Islet of Langerhans (tissue), 1 donor: ENCODE data around the gene OTOF.

Experiments used
- FAIRE-seq: peaks from one replicate; lab custom pipeline; 2011; peaks lifted over from hg19 to GRCh38; lab: Jason Lieb, UNC

Gene OTOF

DNA sequence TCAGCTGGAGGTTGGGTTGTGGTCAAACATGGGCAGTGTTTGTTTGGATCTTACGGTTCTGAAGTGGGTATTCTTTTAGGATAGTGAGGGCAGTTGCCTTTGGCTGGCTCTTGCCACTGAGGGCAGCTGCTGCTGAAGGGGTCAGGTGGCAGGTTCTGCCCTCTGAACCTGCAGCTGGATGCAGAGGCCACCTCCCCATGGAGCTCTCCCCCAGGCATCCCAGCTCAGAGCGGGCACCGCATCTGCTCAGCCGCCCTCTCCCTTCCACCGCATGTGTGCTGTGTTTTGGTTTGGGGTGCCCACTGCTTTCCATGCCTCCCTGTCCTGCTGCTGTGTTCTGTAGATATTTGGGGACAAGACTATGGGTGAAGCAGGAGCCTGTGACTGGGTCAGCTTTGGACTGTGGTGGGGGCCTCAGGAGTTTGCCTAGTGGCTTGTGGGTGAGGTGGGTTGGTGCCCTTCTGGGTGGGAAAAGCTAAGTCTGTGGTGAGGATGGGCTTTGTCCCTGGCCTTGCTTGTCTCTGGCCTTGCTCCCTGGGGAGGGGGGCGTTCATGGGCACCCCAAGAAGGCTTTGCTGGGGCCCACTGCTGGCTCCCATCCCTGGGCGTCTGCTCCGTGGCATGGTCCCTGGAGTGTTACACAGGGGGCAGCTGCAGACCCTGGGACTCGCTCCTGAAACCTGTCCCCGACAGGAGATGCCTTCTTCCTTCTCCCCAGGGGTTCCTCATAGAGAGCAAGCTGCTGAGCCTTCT, 28.5 kb downstream of the OTOF start:
- FAIRE-seq, result no peak

DNA sequence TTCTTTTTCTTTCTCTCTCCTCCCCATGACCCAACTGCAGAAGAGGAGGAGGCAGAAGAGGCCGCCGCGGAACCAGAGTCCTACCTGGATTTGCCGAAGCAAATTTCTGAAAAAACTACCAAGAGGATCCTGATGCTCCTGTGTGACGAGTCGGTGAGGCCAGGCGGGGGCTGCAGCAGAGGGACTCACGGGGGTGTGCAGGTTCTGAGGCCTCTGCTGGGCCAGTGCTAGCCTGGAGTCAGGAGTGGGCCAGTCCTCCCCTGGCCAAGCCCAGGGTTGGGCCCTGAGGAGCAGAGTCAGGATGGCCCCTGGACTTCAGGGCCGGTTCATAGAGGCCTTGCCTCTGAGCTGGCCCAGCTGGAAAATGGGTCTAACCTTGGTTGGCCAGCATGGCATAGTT, 29.3 kb downstream of the OTOF start:
- FAIRE-seq, result no peak

DNA sequence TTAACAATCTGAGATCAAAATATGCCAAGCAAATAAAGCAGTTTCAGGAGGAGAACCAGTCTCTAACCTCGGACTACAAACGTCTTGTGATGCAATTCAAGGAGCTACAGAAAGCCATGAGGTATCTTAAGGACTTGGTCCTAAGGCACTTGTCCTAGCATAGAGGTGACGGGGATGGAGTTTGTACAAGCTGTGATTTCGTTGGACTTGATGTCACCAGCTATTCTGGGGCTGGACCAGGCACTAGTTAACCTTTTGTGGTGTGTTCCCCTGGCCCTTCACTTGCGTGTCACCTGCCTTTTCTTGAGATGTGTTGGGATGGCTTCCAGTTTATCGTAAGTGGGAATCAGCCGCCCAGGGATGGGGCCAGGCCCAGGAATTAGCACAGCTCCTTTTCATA, 33.7 kb downstream of the OTOF start:
- no peak for FAIRE-seq

DNA sequence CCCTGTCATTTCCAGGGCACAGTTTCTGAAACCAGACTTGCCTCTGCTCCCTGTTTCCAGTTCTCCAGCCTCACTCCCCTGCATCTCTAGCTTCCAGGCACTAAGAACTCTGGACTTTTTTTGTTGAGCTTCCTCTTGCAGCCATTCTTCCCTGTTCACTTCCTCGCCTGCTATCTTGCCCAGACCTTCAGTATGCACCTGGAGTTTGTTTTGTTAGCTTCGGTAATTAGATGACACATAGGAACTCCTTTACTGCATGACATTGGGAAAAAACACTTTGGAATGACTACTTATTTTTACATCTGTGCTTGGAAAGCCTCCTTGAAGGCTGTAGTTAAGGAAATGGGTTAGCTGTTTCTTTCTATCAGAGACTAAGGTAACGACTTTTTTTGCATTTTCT, 35.2 kb downstream of the OTOF start:
- FAIRE-seq, result no peak

DNA sequence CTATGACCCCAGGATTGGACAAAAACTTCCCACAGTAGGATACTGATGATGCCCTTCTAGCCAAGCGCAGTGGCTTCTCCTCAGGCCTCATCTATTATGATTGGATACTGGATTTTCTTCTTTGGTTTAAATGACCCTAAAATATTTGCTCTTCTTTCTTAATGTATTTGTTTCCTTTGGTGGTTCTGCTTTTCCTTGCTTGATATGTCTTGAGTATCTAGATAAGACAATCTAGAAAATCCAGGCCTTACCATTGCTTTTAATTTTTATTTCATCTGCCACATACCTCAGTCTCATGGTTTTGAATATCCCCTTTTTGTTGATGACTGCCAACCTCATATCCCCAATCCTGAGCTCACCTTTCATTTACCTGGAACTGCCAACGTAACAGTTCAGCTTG, 35.6 kb downstream of the OTOF start:
- FAIRE-seq, result no peak

DNA sequence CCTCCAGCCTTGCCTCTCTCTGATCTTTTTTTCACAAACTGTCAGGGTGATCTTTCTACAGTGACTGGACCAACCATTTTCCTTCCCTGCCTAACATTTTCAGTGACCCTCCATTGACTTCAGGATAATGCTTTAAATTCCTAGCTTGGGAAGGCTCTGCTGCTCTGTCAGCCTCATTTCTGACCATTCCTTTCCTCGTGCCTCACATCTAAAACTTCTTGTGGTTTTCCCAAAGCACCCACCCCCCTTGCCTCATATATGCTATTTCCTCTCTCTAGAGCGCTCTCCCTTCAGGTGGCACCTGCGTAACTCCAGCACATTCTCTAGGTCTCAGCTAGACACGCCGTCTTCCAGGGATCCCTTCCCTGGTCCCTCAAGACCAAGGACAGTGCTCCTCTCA, 39.0 kb downstream of the OTOF start:
- no peak for FAIRE-seq

DNA sequence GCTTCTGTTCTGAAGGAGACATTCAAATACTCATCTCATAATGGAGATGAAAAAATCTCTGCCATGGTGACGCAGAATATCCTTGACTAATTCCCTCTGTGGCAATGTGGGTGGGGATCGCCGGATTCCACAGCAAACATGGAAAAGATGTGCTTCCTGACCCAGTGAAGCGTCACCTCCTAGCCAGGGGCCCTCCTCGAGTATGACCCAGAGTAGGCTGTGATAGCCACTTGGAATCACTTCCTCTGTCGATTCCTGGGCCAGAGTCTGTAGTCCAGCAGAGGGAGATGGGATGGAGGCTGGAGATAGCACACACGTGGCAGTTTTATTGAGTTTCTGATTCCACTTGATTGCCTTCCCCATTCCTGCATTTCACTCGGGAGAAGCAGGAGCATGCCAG, 39.4 kb downstream of the OTOF start:
- FAIRE-seq, result no peak

DNA sequence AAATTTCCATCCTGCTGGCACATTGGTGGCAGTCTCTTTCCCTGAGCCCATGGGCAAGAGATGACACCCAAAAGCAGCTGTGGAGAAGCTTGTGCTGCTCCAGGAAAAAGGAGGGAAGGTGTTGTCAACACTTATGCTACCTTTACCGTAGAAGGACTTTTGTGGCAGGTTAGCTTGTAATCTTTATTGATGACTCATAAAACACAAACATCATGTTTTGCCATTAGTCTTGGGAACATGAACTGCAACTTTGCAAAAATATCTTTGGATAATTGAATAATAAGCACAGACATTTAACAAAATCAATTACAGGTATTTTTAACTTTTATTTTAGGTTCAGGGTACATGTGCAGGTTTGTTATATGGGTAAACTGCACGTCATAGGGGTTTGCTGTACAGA, 42.8 kb downstream of the OTOF start:
- no peak for FAIRE-seq

DNA sequence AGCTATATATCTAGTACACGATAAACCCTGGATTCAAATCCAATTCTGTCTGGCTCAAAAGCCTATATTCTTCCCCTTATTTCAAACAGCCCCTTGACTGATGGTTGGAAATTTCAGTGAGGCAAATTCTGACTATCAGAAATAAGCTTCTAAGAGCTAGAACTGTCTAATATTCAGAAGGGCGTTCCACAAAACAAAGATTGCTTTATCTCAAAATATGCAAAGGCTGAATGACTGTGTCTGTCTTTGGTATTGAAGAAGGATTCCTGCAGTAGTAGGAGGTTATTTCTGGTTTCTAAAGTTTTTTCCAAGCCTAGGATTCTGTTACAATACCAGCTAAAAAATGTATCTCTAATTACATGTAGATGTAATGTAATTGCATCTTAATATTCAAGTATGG, 45.1 kb downstream of the OTOF start:
- FAIRE-seq, result no peak

DNA sequence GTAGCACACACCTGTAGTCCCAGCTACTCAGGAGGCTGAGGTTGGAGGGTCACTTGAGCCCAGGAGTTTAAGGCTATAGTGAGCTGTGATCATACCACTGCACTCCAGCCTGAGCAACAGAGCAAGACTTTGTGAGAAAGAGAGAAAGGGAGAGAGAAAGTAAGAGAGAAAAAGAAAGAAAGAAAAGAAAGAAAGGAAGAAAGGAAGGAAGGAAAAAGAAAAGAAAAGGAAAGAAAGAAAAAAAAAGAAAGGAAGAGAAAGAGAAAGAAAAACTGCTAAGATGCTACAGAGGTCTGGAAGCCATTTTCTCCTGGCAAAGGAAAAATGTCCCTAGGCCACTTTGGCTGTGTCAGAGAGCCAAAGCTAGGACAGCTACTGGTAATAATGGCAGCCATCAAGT, 45.6 kb downstream of the OTOF start:
- FAIRE-seq, result no peak

DNA sequence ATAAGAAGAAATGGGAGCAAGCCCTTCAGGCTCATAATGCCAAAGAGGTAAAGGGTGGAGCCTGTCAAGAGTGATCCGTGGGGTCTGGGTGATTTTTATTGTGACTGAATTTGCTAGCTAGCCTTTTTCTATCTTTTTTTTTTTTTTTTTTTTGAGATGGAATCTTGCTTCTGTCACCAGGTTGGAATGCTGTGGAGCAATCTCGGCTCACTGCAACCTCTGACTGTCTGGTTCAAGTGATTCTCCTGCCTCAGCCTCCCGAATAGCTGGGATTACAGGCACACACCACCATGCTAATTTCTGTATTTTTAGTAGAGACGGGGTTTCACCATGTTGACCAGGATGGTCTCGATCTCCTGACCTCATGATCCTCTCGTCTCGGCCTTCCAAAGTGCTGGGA, 47.1 kb downstream of the OTOF start:
- no peak for FAIRE-seq

DNA sequence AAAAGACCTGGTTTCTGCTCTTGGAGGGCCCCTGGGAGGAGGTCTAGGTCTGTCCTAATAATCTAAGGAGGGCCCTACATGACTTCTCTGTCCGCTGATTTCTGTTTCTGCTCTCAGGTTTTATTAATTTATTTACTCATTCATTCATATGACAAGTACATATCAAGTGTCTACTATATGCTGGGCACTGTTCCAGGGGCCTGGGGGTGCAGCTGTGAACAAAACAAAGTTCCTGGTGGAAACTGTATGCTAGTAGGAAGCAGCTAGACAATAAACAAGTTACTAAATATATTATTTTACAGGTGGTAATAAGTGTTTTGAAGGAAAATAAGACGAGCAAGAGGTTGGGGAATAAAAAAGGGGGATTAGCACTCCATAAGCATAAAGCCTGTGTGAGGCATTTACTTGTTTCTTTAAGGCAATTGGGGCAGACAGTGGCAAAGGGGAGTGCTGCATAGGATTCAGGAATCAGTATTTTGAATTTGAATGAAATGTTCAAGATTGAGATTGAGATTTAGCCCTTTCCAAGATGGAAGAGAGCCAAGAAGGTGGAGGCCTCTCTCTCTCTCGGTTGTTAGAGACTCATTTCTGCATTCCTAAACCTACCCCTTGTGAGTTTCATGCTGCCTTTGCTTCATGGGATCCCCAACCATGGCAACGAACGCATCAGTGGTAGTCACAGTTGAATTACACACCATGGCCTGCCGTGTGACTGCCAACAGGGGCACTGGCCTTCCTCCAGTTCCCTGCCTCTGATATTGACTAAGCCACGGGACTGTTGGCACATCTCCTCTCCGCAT, 47.9 kb downstream of the OTOF start:
- no peak for FAIRE-seq

DNA sequence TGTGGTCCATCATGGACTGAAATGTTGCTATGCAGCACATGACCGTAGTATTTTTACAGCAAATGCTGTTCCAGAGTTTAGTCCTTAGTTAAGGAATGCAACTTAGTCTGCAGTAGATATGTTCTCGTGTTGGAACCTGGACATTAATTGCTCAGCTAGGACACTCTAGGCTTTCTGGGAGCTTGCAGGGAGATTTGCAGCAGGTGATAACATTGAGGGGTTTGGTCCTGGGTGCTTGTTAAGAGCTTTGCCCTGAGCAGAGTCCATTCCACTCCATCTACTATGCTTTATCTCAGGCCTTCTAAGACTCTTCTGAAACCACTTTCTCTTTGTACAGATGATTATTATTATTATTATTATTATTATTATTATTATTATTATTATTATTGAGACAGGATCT, 49.1 kb downstream of the OTOF start:
- no peak for FAIRE-seq

DNA sequence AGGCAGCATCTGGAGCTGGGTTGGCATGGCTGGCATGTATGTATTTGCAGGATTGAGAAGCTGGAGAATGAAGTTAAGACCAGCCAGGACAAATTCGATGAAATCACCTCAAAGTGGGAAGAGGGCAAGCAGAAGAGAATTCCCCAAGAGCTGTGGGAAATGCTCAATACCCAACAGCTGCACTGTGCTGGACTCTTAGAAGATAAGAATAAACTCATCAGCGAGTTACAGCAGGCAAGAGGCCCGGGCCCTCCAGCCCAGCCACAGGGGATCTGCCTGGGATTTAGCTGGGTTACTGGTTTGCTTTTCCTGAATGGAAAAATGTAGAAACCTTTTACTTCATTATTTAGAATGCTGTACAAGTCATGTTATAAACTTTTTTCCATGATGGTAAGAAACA, 53.7 kb downstream of the OTOF start:
- FAIRE-seq, result no peak

DNA sequence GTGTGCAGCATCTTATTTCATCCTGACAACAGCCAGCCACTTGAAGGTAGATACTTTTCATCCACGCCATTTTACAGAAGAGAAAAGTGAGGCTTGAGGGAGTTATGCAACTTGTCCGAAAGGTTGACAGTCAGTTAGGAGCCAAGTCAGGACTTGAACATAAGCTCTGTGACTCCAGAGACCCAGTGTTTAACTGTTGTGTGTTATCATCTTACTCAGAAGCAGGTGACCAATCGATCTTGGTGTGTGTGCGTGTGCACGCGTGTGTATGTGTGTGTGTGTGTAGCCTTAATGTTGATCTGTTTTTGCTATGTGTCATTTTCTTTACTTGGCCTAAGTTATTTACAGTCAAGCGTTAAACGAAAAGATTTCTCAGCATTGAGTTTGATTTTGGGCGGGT, 54.2 kb downstream of the OTOF start:
- no peak for FAIRE-seq

DNA sequence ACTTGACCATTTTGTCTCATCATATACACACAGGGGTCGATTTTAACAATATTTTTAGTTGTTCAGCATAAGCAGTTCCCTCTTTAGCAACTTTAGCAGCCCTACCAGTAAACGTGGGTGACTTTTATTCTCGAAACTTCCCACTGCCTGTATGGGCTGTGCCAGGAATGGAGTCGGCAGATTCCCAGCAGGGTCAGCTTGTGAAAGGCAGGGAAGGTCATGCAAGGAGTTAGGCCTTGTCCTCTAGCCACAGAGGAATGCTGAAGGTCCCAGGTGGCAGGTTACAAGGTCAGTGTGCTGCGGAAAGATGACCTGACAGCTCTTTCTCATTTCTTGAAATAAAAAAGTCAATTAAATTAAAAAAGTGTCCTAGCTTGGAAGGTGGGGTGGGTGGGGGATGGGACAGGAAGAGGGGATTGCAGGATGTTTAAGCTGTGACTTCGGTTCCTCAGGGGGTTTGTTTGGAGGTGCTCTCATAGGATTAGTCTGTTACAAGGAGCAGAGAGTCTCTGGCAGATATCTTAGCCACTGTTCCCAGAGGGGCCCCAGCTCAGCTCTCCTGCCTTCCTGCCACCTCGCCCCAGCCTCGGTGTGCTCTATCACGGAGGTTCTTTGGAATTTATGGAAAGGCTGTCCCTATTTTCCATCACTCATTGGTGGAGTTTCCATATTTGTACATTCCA, 54.8 kb downstream of the OTOF start:
- no peak for FAIRE-seq

DNA sequence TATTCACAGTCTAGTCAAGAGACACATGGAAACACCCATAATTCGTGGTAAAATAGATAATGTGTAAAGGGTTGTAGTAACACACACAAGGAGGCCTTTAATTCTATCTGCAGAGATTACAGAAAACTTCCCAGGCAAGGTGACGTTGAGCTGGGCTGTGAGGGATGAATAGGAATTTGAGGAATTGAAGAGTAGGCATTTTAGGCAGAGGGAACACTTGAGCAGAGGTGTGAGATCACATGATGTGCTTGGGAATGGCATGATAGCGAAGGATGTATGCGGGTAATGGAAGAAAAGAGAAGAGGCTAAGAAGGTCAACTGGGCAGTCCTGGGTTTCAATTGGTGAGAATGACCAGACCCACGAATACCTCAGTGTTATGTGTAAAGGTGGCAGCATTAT, 56.0 kb downstream of the OTOF start:
- no peak for FAIRE-seq

DNA sequence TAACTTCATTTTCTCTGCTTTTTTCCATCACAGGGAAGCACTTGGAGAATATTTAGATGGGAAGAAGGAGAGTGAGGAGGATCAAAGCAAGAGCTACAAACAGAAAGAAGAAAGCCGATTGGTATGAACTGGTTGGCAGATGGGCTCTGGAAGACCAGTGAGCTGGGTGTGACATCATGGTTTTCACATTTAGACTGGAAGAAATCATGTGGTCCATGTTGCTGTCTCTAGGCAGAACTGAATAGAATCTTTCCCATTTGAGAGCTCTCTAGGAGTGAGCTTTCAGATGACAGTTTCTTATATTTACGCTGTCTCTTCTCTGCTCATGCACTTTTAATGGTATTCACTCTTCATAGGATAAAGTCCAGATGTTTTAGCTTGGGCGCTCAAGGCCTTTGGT, 63.6 kb downstream of the OTOF start:
- no peak for FAIRE-seq

DNA sequence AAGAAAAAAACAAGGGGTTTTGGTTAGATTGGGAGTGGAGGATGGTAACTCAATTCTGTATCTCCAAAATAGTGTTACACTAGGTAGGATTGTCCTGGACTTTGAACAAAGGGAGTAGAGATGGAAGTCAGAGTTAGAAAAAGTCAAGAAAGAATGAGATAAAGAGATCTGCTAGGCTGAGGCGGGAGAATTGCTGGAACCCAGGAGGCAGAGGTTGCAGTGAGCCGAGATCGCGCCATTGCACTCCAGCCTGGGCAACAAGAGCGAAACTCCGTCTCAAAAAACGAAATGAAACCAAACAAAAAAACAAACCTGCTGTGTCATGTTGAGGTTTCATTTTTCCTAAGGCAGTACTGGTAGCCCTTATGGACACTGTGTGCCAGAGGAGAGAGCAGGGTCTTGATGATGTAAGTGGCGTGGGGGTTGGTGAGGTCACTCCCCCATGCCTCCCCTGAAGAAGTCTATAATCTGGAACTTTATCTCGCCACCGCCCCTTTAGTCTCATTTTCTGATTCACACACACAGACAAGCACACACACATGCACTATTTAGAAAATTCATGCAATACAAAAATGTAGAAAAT, 65.7 kb downstream of the OTOF start:
- FAIRE-seq, result no peak

DNA sequence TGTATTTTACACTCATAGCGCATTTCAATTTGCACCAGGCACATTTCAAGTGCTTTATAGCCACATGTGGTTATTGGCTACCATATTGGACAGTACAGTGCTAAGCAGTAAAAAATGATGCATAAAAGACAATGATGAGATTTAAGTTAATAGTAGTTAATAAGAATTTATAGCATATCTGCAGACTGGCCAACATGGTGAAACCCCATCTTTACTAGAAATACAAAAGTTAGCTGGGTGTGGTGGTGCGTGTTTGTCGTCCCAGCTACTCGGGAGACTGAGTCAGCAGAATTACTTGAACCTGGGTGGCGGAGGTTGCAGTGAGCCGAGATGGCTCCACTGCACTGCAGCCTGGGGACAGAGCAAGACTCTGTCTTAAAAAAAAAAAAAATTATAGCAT, 66.5 kb downstream of the OTOF start:
- no peak for FAIRE-seq

DNA sequence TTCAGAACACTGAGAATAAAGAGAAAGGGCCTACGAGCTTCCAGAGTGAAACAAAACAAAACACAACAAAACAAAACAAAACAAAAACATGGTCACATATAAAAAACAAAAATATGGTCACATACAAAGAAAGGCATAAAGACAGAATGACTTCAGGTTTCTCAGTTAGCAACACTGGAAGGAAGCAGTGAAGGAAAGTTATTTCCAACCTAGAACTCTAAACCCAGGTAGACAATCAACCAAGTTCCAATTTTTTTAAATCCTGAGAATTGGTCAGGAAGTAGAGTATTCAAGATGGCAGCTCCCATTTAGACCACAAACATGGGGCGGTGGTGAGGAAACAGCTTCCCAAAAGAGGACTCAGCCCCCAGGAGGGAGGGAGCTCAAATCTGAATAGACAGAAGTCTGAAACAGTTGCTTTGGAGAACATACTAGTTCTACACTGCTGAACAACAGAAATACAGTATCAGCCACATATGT, 67.1 kb downstream of the OTOF start:
- FAIRE-seq, result no peak

DNA sequence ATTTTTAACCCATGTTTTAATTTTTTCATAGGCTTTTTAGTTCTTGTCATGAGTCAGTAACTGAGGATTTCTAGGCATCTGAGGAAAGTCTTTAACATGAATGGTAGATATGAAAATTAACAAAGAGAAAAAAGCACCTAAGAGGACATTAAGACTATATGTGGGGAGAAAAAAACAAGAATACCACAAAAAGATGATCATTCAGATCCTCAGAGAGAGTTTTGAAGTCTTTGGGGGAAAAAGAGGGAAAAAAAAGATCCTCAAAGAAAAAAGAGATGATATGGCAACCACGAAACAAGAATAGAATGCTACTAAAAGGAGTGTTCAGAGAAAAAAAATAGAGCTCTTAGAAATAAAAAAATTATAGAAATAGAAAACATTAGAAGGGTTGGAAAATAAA, 68.1 kb downstream of the OTOF start:
- no peak for FAIRE-seq

DNA sequence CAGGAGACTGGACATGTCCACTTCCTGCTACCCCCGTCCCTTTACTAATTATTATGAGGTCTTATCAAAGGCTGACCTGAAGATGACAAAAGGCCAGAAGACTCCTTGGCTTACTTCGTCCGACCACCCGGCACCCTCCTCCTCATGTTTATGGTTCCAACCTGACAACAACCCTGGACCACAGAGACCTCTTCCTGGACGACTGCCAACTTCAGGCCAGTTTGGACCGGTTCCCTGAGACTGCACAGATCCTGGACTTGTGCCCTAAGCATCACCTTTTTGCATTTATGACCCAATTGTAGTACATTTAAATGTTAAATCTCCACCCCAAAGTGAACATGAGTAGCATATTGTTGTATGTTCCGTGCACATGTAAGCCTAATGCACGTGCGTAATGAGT, 70.4 kb downstream of the OTOF start:
- no peak for FAIRE-seq
